GM19452 (cell line): Measurements from ENCODE around the gene SH2B3.
"Not testable (repeated sequence)": the region's sequence is repeated elsewhere in the genome, so short reads cannot be mapped to it uniquely, and the experiment has no call there.

Experiments used
- ATAC-seq: cut with Tn5 transposase; IDR thresholded peaks from one replicate; pipeline ENCODE4 v1.9.1; 2021; ENCODE audit not compliant: unreplicated experiment

The SH2B3 gene

GRCh38 chr12:111386885-111387284 is 18.8 kb upstream of the SH2B3 start:
- ATAC-seq, result no peak

- ATAC-seq, result no peak
These were observed 17.9 kb upstream of the SH2B3 start for GRCh38 chr12:111387747-111388323.

- ATAC-seq, result no peak
These were observed 16.1 kb upstream of the SH2B3 start for GRCh38 chr12:111389635-111390034.

- ATAC-seq, result no peak
These were observed 14.8 kb upstream of the SH2B3 start for GRCh38 chr12:111390910-111391309.

GRCh38 chr12:111393700-111394300 is 11.9 kb upstream of the SH2B3 start:
- ATAC-seq, result no peak

- no peak for ATAC-seq
These were observed 11.2 kb upstream of the SH2B3 start for GRCh38 chr12:111394480-111394879.

GRCh38 chr12:111395336-111396187 is 10.2 kb upstream of the SH2B3 start:
- no peak for ATAC-seq

GRCh38 chr12:111396271-111396670 is 9.5 kb upstream of the SH2B3 start:
- ATAC-seq, result not testable (repeated sequence)

- ATAC-seq, result peak; percentile 63
These were observed 8.8 kb upstream of the SH2B3 start for GRCh38 chr12:111396726-111397445.

- ATAC-seq, result no peak
These were observed 7.2 kb upstream of the SH2B3 start for GRCh38 chr12:111398530-111398929.

- ATAC-seq, result not testable (repeated sequence)
These were observed 5.8 kb upstream of the SH2B3 start for GRCh38 chr12:111399741-111400404.

GRCh38 chr12:111401167-111401605 is 4.5 kb upstream of the SH2B3 start:
- ATAC-seq, result no peak

GRCh38 chr12:111402490-111402824 is 3.3 kb upstream of the SH2B3 start:
- not testable (repeated sequence) for ATAC-seq

GRCh38 chr12:111404362-111405148 is 1.2 kb upstream of the SH2B3 start:
- no peak for ATAC-seq

- ATAC-seq, result peak; percentile 56
These were observed 419 bp upstream of the SH2B3 start for GRCh38 chr12:111405149-111405858.

GRCh38 chr12:111406474-111407376 is 1.0 kb downstream of the SH2B3 start:
- ATAC-seq, result no peak

- no peak for ATAC-seq
These were observed 1.8 kb downstream of the SH2B3 start for GRCh38 chr12:111407377-111408115.

- no peak for ATAC-seq
These were observed 2.4 kb downstream of the SH2B3 start for GRCh38 chr12:111408116-111408440.
